Body of pancreas (tissue), 4 donors: ENCODE measurements around the gene MAGI3.

Source experiments
- CTCF ChIP-seq, 7 experiments: fragments of 450-650 bp in 4 of 7; fragments of 200-600 bp in 3 of 7; sonication (generic) in 3 of 7; IDR thresholded peaks; one replicate each; pipeline ENCODE4 v1.5.1; 2016 to 2019; ENCODE audit warnings: antibody characterized with exemption in 7 of 7
- POLR2A ChIP-seq, 3 donors: fragments of 450-650 bp; IDR thresholded peaks; one replicate each; pipeline ENCODE4 v1.6.1; 2016; ENCODE audit warnings: antibody characterized with exemption in 3 of 3, mild to moderate bottlenecking in 2 of 3

GRCh38 chr1:113540335-113540734 lies 150.0 kb downstream of the MAGI3 start:
- TF ChIP-seq CTCF (IDR thresholded peaks at IDR 0.05) (no peak), POLR2A (IDR thresholded peaks at IDR 0.05) (no peak)
